Fibroblast of the aortic adventitia (primary cell): ENCODE measurements around the gene CABP7. TPM values are rescaled to one million over a fixed set of nuclear protein-coding genes. Genes with fewer than 3 reads are reported as not detected.

Experiments used
- DNase-seq: peaks from one replicate; pipeline ENCODE4 v3.0.0-alpha.2; 2010; ENCODE audit warnings: low read depth
- H3K4me3 ChIP-seq: 2 replicates; pipeline ENCODE4 v1.5.1; 2011; ENCODE audit warnings: low read depth, mild to moderate bottlenecking, control low read depth, low read length, moderate library complexity
- CTCF ChIP-seq: IDR thresholded peaks from 2 replicates; pipeline ENCODE4 v1.5.1; 2011; ENCODE audit warnings: mild to moderate bottlenecking, low read length, control low read depth, inconsistent platforms; ENCODE audit not compliant: insufficient read depth
- total RNA-seq: library from RNA; depleted of rRNA; stranded (reverse); fragments of >200 nt; gene quantifications from 2 replicates; pipeline ENCODE4 v1.2.3, GENCODE V29; 2012; ENCODE audit warnings: low replicate concordance

CABP7 gene
- total RNA-seq, 1 donor, result not detected

DNA sequence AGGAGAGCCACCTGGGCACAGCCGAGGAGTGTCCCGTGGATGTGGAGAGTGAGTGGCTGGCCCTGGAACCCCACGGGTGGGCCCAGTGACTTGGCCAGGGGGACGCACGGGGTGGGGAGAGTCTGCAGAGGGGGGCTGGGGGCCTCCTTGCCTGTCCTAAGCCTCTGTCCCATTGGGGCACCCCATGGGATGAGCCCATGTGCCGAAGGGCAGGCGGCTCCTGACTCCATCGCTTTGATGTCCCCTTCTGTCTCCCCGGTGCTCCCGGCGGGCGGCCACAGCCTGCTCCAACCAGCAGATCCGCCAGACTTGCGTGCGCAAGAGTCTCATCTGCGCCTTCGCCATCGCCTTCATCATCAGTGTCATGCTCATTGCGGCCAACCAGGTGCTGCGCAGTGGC lies 9.4 kb downstream of the CABP7 start:
- no peak for DNase-seq
- no peak for TF ChIP-seq CTCF
- no peak overlapping the region for H3K4me3 ChIP-seq

DNA sequence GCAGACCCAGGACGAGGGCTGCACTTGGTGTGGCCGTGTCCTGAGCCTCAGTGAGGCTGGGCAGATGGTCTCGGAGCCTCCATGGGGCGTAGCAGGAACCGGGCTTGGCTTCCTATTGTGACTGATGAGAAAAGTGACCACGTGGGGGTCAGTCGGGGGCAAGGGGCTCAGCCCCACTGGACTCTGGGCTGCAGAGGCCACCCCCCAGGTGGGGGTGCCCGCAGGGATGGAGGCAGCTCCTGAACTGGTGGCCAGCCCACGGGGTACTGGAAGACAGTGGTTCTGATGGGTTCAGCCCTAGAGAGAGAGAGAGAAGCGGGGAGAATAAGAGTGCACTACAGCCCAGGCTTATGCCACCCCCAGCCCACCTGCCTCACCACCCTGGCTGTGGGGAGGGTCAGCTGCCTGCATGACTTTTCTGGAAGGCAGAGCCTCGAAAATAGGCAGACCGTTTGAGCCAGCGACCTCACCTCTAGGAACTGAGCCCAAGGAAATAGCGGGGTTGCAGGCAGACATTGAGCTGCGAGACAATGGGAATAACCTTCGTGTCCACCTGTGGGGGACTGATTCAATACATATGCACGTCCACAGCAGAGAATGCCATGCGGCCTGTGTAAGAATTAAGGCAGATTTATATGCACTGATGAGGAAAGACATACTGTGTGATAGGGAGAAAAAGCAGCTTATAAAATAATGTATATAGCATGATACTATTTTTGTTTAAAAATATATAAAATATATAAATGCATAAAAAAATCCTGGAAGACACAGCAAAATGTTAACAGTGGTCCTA lies 11.5 kb downstream of the CABP7 start:
- DNase-seq, result no peak
- TF ChIP-seq CTCF, result no peak
- no peak overlapping the region for H3K4me3 ChIP-seq

GRCh38 chr22:29732883-29733282 lies 13.1 kb downstream of the CABP7 start:
- no peak for DNase-seq
- no peak overlapping the region for H3K4me3 ChIP-seq
- no peak for TF ChIP-seq CTCF

DNA sequence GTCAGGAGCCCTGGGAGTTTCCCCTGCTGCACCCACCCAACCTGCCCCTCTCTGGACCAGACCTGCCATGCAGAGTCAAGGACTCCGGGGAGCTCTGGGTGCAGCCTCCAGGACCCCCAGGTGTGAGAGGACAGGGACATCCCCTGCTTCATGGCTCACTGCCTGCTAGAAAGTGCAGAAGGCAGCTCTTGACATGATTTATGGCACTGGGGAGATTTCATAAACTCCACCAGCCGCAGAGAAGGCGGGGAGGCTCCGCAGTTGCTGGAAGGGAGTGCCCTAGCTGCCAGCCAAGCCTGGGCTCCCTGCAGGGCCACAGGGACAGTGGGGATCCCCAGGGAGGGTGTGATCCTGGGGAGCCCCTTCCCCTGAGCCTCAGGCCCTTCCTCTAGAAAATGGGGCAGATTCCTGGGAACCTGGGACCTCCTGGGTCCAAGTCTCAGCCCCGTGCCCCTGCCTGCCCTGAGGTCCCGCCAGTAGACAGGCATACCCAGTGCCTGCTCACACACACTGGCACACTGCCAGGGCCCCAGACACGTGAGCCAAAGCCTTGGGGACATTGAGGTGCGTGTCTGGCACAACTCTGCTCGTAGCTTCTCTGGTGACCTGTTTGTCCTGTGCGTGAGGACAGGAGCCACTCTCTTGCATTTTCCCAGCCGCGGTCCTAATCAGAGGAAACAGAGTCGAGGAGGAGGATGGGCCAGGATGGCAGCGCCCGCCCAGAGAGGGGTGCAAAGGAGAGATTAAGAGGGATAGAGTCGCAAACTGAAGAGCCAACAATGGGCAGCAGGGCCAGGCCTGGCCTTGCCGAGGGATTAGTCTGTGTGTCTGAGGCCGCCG lies 13.8 kb downstream of the CABP7 start:
- H3K4me3 ChIP-seq, result no peak overlapping the region
- TF ChIP-seq CTCF, result no peak
- no peak for DNase-seq

DNA sequence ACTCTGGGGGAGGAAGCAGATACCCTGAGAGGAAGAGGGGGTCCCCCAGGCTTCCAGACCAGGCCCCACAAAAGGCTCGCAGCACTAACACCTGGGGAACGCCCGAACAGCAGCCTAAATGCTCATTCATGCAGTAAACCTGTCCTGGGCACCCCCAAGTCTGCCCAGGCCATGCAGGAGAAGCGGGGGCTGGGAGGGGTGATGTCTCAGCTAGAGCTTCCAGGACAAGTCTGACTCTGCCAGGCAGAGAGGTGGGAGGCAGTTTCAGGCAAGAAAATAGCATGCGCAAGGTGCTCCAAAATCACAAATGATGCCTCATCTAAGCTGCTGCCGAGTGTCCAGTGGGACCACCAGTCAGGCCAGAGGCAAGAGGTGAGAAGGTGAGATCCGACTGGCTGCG lies 14.6 kb downstream of the CABP7 start:
- no peak for TF ChIP-seq CTCF
- no peak overlapping the region for H3K4me3 ChIP-seq
- no peak for DNase-seq

- no peak overlapping the region for H3K4me3 ChIP-seq
- DNase-seq, result no peak
- TF ChIP-seq CTCF, result no peak
These were observed 15.0 kb downstream of the CABP7 start for GRCh38 chr22:29734838-29735237.
